D721Med (cell line): ENCODE data around the gene MTCL3.

Source experiments
- DNase-seq: peaks from one replicate; pipeline ENCODE4 v3.0.0; 2011; ENCODE audit warnings: low spot score; ENCODE audit not compliant: insufficient read length
- FAIRE-seq: peaks from 2 replicates; lab custom pipeline; 2011; peaks lifted over from hg19 to GRCh38; lab: Jason Lieb, UNC
- CTCF ChIP-seq: IDR thresholded peaks from 2 replicates; pipeline ENCODE4 v1.5.1; 2012; ENCODE audit warnings: mild to moderate bottlenecking, control low read depth; ENCODE audit not compliant: insufficient read depth; ENCODE audit errors: missing control alignments

MTCL3 gene

GRCh38 chr6:127459231-127459641 is 59.9 kb downstream of the MTCL3 start, which contains the start of gene KIAA0408:
Gene KIAA0408 (minus strand): TSS chr6:127459389. CDS start chr6:127453981, 5,408 bp downstream.
- TF ChIP-seq CTCF = no peak
- FAIRE-seq (no peak), DNase-seq (no peak)

GRCh38 chr6:127458817-127459216 is 60.3 kb downstream of the MTCL3 start:
- peak; percentile 41 for FAIRE-seq
- no peak for DNase-seq
- TF ChIP-seq CTCF = no peak

- TF ChIP-seq CTCF = no peak
- FAIRE-seq (peak; percentile 68), DNase-seq (no peak)
Measured at GRCh38 chr6:127458222-127458621, 60.9 kb downstream of the MTCL3 start.

GRCh38 chr6:127457456-127458064 is 61.6 kb downstream of the MTCL3 start:
- FAIRE-seq (no peak), DNase-seq (no peak)
- TF ChIP-seq CTCF = no peak

GRCh38 chr6:127456465-127456864 is 62.7 kb downstream of the MTCL3 start:
- no peak for TF ChIP-seq CTCF
- FAIRE-seq = no peak
- no peak for DNase-seq

GRCh38 chr6:127453845-127454619 is 65.1 kb downstream of the MTCL3 start:
- FAIRE-seq = peak; percentile 16
- no peak for DNase-seq
- no peak for TF ChIP-seq CTCF

- TF ChIP-seq CTCF = no peak
- FAIRE-seq (peak; percentile 16), DNase-seq (no peak)
Measured at GRCh38 chr6:127452803-127453202, 66.3 kb downstream of the MTCL3 start.
